Measurements from ENCODE around the gene DAGLA.
"Not testable (repeated sequence)": the region's sequence is repeated elsewhere in the genome, so short reads cannot be mapped to it uniquely, and the experiment has no call there.

GRCh38 chr11:61660997-61661396 is 19.2 kb upstream of the DAGLA start:
- not testable (repeated sequence) for TF ChIP-seq CTCF, POLR2AphosphoS5, EP300 (IDR thresholded peaks at IDR 0.05)
